ENCODE measurements around the gene RGS9BP. TPM values are rescaled to one million over a fixed set of nuclear protein-coding genes. Genes with fewer than 3 reads are reported as not detected.
A peak's percentile ranks its signal among the peaks of the same experiment; 100 is the strongest.
"Not testable (repeated sequence)": the region's sequence is repeated elsewhere in the genome, so short reads cannot be mapped to it uniquely, and the experiment has no call there.

Gene RGS9BP
- total RNA-seq, 2 experiments from 2014 or later, result 0.10 to 0.12 TPM

GRCh38 chr19:32691952-32692726, 16.5 kb downstream of the RGS9BP start:
- H3K27ac Mint-ChIP-seq, result no peak overlapping the region
- H3K4me3 Mint-ChIP-seq, result peak overlapping the region; percentile 93
- H3K27me3 Mint-ChIP-seq (ENCODE audit: low read depth), result no peaks in the 10 kb centered on the region
- intact Hi-C loops (cut with micrococcal nuclease), result loop anchor here (1.0 to 5.0 kb wide), 13 partner anchors 17 to 1480 kb away; partner anchors contain the start of genes ANKRD27, CEBPG, FAAP24 and GPATCH1
- H3K9me3 Mint-ChIP-seq, result no peaks in the 10 kb centered on the region
- H3K4me1 Mint-ChIP-seq (ENCODE audit: low read depth), result peaks cover 56% of the 10 kb centered on the region
- peak; percentile 69 for DNase-seq
- CTCF ChIA-PET, result interaction anchor here (1.1 kb wide), 1 partner anchor 16 kb away, joined by 4 read pairs; no protein-coding TSS in a partner anchor
- peaks cover 29% of the 10 kb centered on the region for H3K36me3 Mint-ChIP-seq (ENCODE audit: low read depth)

DNA sequence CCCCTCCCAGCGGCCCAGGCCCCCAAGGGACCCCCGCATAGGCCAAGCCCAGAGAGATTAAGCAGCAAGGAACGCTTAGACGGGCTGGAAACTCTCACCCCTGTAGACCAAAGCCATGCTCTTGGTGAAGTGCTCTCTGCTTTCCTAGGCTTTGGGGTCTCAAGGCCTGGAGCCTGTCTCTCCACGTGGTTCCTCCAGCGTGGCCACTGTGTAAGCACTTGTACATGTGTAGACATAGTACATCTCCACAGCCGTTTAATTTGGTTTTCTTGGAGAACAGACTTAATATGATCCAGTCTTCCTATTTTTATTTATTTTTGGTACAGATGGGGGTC, 17.0 kb downstream of the RGS9BP start:
- peak; percentile 23 for DNase-seq
- Mint-ChIP-seq H3K9me3 (no peaks in the 10 kb centered on the region), H3K27ac (peak overlapping the region; percentile 80), H3K4me3 (peak overlapping the region; percentile 93), H3K27me3 (ENCODE audit: low read depth) (no peaks in the 10 kb centered on the region), H3K4me1 (ENCODE audit: low read depth) (peaks cover 61% of the 10 kb centered on the region), H3K36me3 (ENCODE audit: low read depth) (peaks cover 35% of the 10 kb centered on the region)
- intact Hi-C loops (cut with micrococcal nuclease), result loop anchor here (1.0 to 5.0 kb wide), 9 partner anchors 16 to 1480 kb away; partner anchors contain the start of genes CEBPG, LSM14A, PDCD5 and RHPN2
- CTCF ChIA-PET, result no interaction called here

GRCh38 chr19:32693151-32694108, 17.8 kb downstream of the RGS9BP start:
- H3K27me3 Mint-ChIP-seq (ENCODE audit: low read depth); H3K9me3 Mint-ChIP-seq: not testable (repeated sequence)
- Mint-ChIP-seq H3K4me1 (ENCODE audit: low read depth) (peaks cover 68% of the 10 kb centered on the region), H3K27ac (peak overlapping the region; percentile 80), H3K36me3 (ENCODE audit: low read depth) (peaks cover 42% of the 10 kb centered on the region), H3K4me3 (peak overlapping the region; percentile 93)
- DNase-seq, result peak; percentile 67
- intact Hi-C loops (cut with micrococcal nuclease), result loop anchor here (1.0 to 5.0 kb wide), 7 partner anchors 15 to 1479 kb away; partner anchors contain the start of genes CEBPG, LSM14A, PDCD5 and RHPN2
- CTCF ChIA-PET, result interaction anchor here (0.6 to 0.7 kb wide), 2 partner anchors 32 to 278 kb away, joined by 3 read pairs; partner anchors contain the start of gene CEP89

DNA sequence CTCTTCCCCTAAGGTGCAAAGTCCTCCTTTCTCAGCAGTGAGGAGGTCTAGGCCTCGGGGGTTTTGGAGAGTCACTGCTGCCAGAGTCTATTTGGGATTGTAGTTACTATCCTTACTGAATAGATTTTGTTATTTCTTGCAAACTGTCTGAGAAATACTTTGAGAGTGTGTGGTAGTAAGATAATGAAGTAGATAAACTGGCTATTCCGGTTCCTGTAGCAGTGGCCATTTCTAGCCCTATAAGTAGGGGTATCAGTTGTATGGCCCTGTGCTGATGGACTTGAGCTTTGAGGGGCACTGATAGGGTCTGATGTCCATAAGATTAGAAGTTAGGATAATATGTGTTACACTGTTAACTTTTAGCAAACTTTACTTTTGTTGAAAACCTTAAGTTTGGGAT, 18.7 kb downstream of the RGS9BP start:
- intact Hi-C loops (cut with micrococcal nuclease), result loop anchor here (5.0 kb wide), 6 partner anchors 112 to 1478 kb away; partner anchors contain the start of genes CEBPG, LSM14A, PDCD5 and RHPN2
- H3K4me1 Mint-ChIP-seq (ENCODE audit: low read depth), result peaks cover 70% of the 10 kb centered on the region

DNA sequence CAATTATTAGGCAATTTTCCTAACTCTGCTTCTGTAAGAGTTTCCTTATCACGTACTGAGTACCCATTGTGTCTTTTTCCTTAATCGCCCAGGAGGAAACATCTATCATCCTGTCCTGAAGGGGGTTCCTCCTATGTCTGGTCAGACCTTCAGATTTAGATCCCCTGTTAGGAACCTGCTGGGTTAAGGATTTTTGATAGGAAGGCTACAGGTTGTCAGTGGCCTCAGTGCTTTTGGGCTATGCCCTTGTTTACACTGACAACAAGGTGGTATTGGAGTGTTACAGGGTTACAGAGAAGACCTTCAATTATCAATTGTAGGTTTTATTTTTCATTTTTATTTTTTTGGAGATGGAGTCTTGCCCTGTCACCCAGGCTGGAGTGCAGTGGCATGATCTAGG, 19.2 kb downstream of the RGS9BP start:
- H3K27ac Mint-ChIP-seq; DNase-seq; H3K9me3 Mint-ChIP-seq; H3K27me3 Mint-ChIP-seq (ENCODE audit: low read depth); CTCF ChIA-PET; H3K4me3 Mint-ChIP-seq: not testable (repeated sequence)
- intact Hi-C loops (cut with micrococcal nuclease), result loop anchor here (5.0 kb wide), 6 partner anchors 113 to 1477 kb away; partner anchors contain the start of genes CEBPG, LSM14A, PDCD5 and RHPN2
- Mint-ChIP-seq H3K36me3 (ENCODE audit: low read depth) (peaks cover 56% of the 10 kb centered on the region), H3K4me1 (ENCODE audit: low read depth) (peaks cover 66% of the 10 kb centered on the region)

More for the DNA sequence above, 18.7 kb downstream of the RGS9BP start:
- peak overlapping the region; percentile 14 for H3K27ac Mint-ChIP-seq
- H3K27me3 Mint-ChIP-seq (ENCODE audit: low read depth); CTCF ChIA-PET; H3K9me3 Mint-ChIP-seq; DNase-seq: not testable (repeated sequence)
- H3K36me3 Mint-ChIP-seq (ENCODE audit: low read depth), result peaks cover 51% of the 10 kb centered on the region
- H3K4me3 Mint-ChIP-seq, result peak overlapping the region; percentile 93

- intact Hi-C loops (cut with micrococcal nuclease); H3K27me3 Mint-ChIP-seq (ENCODE audit: low read depth); DNase-seq; CTCF ChIA-PET; H3K9me3 Mint-ChIP-seq: not testable (repeated sequence)
- Mint-ChIP-seq H3K4me3 (peak overlapping the region; percentile 20), H3K4me1 (ENCODE audit: low read depth) (peaks cover 62% of the 10 kb centered on the region), H3K27ac (peak overlapping the region; percentile 10), H3K36me3 (ENCODE audit: low read depth) (peaks cover 63% of the 10 kb centered on the region)
Measured at GRCh38 chr19:32695506-32695905, 19.9 kb downstream of the RGS9BP start.

GRCh38 chr19:32696771-32697170, 21.1 kb downstream of the RGS9BP start:
- H3K4me3 Mint-ChIP-seq; CTCF ChIA-PET; intact Hi-C loops (cut with micrococcal nuclease); H3K9me3 Mint-ChIP-seq; H3K27me3 Mint-ChIP-seq (ENCODE audit: low read depth): not testable (repeated sequence)
- Mint-ChIP-seq H3K36me3 (ENCODE audit: low read depth) (peaks cover 72% of the 10 kb centered on the region), H3K4me1 (ENCODE audit: low read depth) (peaks cover 54% of the 10 kb centered on the region), H3K27ac (peak overlapping the region; percentile 54)
- DNase-seq, result peak; percentile 41

DNA sequence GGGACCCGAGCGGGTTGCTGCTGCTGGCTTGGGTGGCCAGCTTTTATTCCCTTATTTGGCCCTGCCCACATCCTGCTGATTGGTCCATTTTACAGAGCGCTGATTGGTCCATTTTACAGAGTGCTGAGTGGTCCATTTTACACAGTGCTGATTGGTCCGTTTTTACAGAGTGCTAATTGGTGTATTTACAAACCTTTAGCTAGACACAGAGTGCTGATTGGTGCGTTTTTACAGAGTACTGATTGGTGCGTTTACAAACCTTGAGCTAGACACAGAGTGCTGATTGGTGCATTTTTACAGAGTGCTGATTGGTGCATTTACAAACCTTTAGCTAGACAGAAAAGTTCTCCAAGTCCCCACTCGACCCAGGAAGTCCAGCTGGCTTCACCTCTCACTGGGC, 24.5 kb downstream of the RGS9BP start:
- DNase-seq; H3K27me3 Mint-ChIP-seq (ENCODE audit: low read depth); intact Hi-C loops (cut with micrococcal nuclease); H3K4me3 Mint-ChIP-seq; H3K27ac Mint-ChIP-seq: not testable (repeated sequence)
- Mint-ChIP-seq H3K4me1 (ENCODE audit: low read depth) (peaks cover 35% of the 10 kb centered on the region), H3K9me3 (peaks cover 11% of the 10 kb centered on the region), H3K36me3 (ENCODE audit: low read depth) (peaks cover 85% of the 10 kb centered on the region)
- CTCF ChIA-PET, result interaction anchor here (1.1 kb wide), 1 partner anchor 425 kb away, joined by 3 read pairs; no protein-coding TSS in a partner anchor

DNA sequence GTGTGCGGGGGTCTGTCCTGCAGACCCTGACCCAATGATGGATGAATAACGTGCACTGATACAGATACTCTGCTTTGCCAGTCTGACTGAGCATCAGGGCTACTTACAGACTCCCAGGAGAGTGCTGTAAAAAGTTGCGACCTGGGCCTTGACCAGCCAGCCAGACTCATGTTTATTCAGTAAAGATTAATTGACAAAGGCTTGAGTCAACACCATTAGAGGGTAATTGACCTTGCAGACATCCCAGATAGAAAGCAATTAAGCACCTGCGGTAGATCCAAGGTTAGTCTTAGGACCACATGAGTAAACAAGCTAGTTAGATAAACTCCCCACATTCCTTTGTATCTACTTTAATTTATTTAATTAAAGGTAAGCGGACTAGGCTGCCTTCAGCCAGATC, 26.4 kb downstream of the RGS9BP start:
- Mint-ChIP-seq H3K4me1 (ENCODE audit: low read depth) (peaks cover 21% of the 10 kb centered on the region), H3K9me3 (peaks cover 11% of the 10 kb centered on the region), H3K27ac (no peak overlapping the region), H3K4me3 (no peak overlapping the region), H3K27me3 (ENCODE audit: low read depth) (no peaks in the 10 kb centered on the region), H3K36me3 (ENCODE audit: low read depth) (peaks cover 76% of the 10 kb centered on the region)
- DNase-seq, result no peak
- intact Hi-C loops (cut with micrococcal nuclease), result no loop called here
- CTCF ChIA-PET, result no interaction called here

- intact Hi-C loops (cut with micrococcal nuclease); CTCF ChIA-PET; H3K27me3 Mint-ChIP-seq (ENCODE audit: low read depth); H3K27ac Mint-ChIP-seq; DNase-seq; H3K4me3 Mint-ChIP-seq: not testable (repeated sequence)
- peaks cover 20% of the 10 kb centered on the region for H3K4me1 Mint-ChIP-seq (ENCODE audit: low read depth)
- peaks cover 11% of the 10 kb centered on the region for H3K9me3 Mint-ChIP-seq
- peaks cover 65% of the 10 kb centered on the region for H3K36me3 Mint-ChIP-seq (ENCODE audit: low read depth)
Measured at GRCh38 chr19:32704006-32704405, 28.4 kb downstream of the RGS9BP start.

GRCh38 chr19:32708457-32708856, 32.8 kb downstream of the RGS9BP start:
- Mint-ChIP-seq H3K4me3 (no peak overlapping the region), H3K27ac (peak overlapping the region; percentile 64), H3K36me3 (ENCODE audit: low read depth) (peaks cover 40% of the 10 kb centered on the region), H3K27me3 (ENCODE audit: low read depth) (no peaks in the 10 kb centered on the region), H3K4me1 (ENCODE audit: low read depth) (peaks cover 16% of the 10 kb centered on the region), H3K9me3 (peaks cover 7% of the 10 kb centered on the region)
- CTCF ChIA-PET, result interaction anchor here (0.7 to 1.2 kb wide), 2 partner anchors 10 to 32 kb away, joined by 3 read pairs; no protein-coding TSS in a partner anchor
- intact Hi-C loops (cut with micrococcal nuclease), result loop anchor here (1.0 kb wide), 1 partner anchor 15 kb away; no protein-coding TSS in a partner anchor
- DNase-seq, result peak; percentile 80

- H3K36me3 Mint-ChIP-seq (ENCODE audit: low read depth), result peaks cover 37% of the 10 kb centered on the region
- intact Hi-C loops (cut with micrococcal nuclease), result no loop called here
- CTCF ChIA-PET, result interaction anchor here (0.6 to 1.2 kb wide), 2 partner anchors 9 to 88 kb away, joined by 3 to 4 read pairs; no protein-coding TSS in a partner anchor
Measured at GRCh38 chr19:32709032-32709431, 33.4 kb downstream of the RGS9BP start.

More at GRCh38 chr19:32709032-32709431, 33.4 kb downstream of the RGS9BP start:
- Mint-ChIP-seq H3K4me3 (no peak overlapping the region), H3K27ac (no peak overlapping the region), H3K27me3 (ENCODE audit: low read depth) (no peaks in the 10 kb centered on the region), H3K9me3 (peaks cover 4% of the 10 kb centered on the region), H3K4me1 (ENCODE audit: low read depth) (peaks cover 16% of the 10 kb centered on the region)
- DNase-seq, result no peak

Measured in activated naive CD4-positive, alpha-beta T cell treated with anti-CD3 and anti-CD28 coated beads for 36 hours (primary cell).